ENCODE data around the gene HS2ST1. TPM values are rescaled to one million over a fixed set of nuclear protein-coding genes. Genes with fewer than 3 reads are reported as not detected.

HS2ST1 gene
- total RNA-seq, 1 donor from 2014 or later = 12.1 TPM

- H3K36me3 Mint-ChIP-seq (ENCODE audit: low read depth) = peaks cover 3% of the 10 kb centered on the region
- no peaks in the 10 kb centered on the region for H3K9me3 Mint-ChIP-seq
- no peaks in the 10 kb centered on the region for H3K4me1 Mint-ChIP-seq (ENCODE audit: low read depth)
- H3K27me3 Mint-ChIP-seq (ENCODE audit: insufficient read depth) = no peaks in the 10 kb centered on the region
- DNase-seq (ENCODE audit: low spot score) = no peak
- H3K4me3 Mint-ChIP-seq = no peak overlapping the region
- H3K27ac Mint-ChIP-seq = no peak overlapping the region
- intact Hi-C loops (cut with micrococcal nuclease) = no loop called here
Measured at GRCh38 chr1:87103074-87103473, 188.6 kb downstream of the HS2ST1 start.

DNA sequence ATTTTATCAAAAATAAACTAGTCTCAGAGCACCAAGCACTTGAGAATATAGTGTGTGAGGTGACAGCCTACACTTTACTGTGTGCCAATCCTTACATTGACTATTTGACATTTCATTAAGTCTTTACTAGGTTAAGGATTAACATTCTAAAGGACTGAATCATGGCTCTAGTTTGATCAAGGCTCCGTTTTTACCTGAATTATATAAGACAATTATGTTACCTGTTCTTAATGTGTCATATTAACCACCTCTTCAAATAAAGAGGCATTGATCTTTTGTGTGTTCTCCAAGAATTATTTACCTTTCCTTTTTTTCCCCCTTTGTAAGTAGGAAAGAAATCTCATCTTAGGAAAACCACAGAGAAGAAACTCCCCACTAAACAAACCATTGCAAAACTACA lies 189.7 kb downstream of the HS2ST1 start:
- Mint-ChIP-seq H3K9me3 (no peaks in the 10 kb centered on the region), H3K36me3 (ENCODE audit: low read depth) (peaks cover 3% of the 10 kb centered on the region), H3K4me3 (no peak overlapping the region), H3K27ac (no peak overlapping the region), H3K4me1 (ENCODE audit: low read depth) (no peaks in the 10 kb centered on the region), H3K27me3 (ENCODE audit: insufficient read depth) (no peaks in the 10 kb centered on the region)
- DNase-seq (ENCODE audit: low spot score) = no peak
- intact Hi-C loops (cut with micrococcal nuclease) = no loop called here

- H3K36me3 Mint-ChIP-seq (ENCODE audit: low read depth) = peaks cover 3% of the 10 kb centered on the region
- no peaks in the 10 kb centered on the region for H3K9me3 Mint-ChIP-seq
- no peak overlapping the region for H3K27ac Mint-ChIP-seq
- no peaks in the 10 kb centered on the region for H3K27me3 Mint-ChIP-seq (ENCODE audit: insufficient read depth)
- no peak for DNase-seq (ENCODE audit: low spot score)
- intact Hi-C loops (cut with micrococcal nuclease) = no loop called here
- no peaks in the 10 kb centered on the region for H3K4me1 Mint-ChIP-seq (ENCODE audit: low read depth)
- H3K4me3 Mint-ChIP-seq = no peak overlapping the region
Measured at GRCh38 chr1:87104945-87105344, 190.5 kb downstream of the HS2ST1 start.

GRCh38 chr1:87106144-87106543 lies 191.7 kb downstream of the HS2ST1 start:
- H3K27me3 Mint-ChIP-seq (ENCODE audit: insufficient read depth) = no peaks in the 10 kb centered on the region
- H3K9me3 Mint-ChIP-seq = no peaks in the 10 kb centered on the region
- H3K4me1 Mint-ChIP-seq (ENCODE audit: low read depth) = no peaks in the 10 kb centered on the region
- no peak overlapping the region for H3K4me3 Mint-ChIP-seq
- DNase-seq (ENCODE audit: low spot score) = no peak
- H3K27ac Mint-ChIP-seq = no peak overlapping the region
- H3K36me3 Mint-ChIP-seq (ENCODE audit: low read depth) = no peaks in the 10 kb centered on the region
- intact Hi-C loops (cut with micrococcal nuclease) = no loop called here

- Mint-ChIP-seq H3K36me3 (ENCODE audit: low read depth) (no peaks in the 10 kb centered on the region), H3K9me3 (no peaks in the 10 kb centered on the region), H3K27me3 (ENCODE audit: insufficient read depth) (no peaks in the 10 kb centered on the region), H3K4me1 (ENCODE audit: low read depth) (no peaks in the 10 kb centered on the region), H3K4me3 (no peak overlapping the region), H3K27ac (no peak overlapping the region)
- intact Hi-C loops (cut with micrococcal nuclease) = no loop called here
- DNase-seq (ENCODE audit: low spot score) = no peak
Measured at GRCh38 chr1:87106867-87107266, 192.4 kb downstream of the HS2ST1 start.

GRCh38 chr1:87108228-87108627 lies 193.8 kb downstream of the HS2ST1 start:
- intact Hi-C loops (cut with micrococcal nuclease) = no loop called here
- Mint-ChIP-seq H3K27me3 (ENCODE audit: insufficient read depth) (no peaks in the 10 kb centered on the region), H3K27ac (no peak overlapping the region), H3K9me3 (no peaks in the 10 kb centered on the region), H3K4me1 (ENCODE audit: low read depth) (no peaks in the 10 kb centered on the region), H3K4me3 (no peak overlapping the region), H3K36me3 (ENCODE audit: low read depth) (no peaks in the 10 kb centered on the region)
- DNase-seq (ENCODE audit: low spot score) = no peak

DNA sequence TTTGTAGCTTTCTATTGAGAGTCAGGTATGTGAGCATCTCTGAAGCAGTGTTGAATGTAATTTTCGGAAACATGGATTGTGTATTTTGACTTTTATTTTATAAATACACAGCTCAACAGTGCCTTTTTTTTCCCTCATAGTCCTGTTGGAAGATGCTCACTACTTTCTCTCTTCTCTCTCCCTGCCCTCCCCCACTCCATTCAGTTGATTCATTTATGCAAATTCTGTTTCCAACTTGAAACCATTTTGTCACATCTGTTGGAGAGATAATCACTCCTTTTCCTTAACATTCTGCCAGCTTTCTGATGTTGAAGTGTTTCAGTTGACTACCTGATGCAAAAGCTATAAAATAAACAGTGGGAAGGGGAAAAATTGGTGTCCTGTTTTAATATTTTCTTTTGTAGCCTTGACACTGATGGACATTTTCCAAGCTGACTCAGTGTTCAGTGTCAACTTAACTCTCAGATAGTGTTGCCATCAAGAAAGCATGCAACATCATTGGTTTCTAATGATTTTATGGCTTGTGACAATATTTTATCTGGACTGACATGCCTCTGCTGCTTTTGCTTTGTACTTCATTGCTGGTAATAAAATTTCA lies 194.5 kb downstream of the HS2ST1 start:
- no peak overlapping the region for H3K27ac Mint-ChIP-seq
- intact Hi-C loops (cut with micrococcal nuclease) = no loop called here

DNA sequence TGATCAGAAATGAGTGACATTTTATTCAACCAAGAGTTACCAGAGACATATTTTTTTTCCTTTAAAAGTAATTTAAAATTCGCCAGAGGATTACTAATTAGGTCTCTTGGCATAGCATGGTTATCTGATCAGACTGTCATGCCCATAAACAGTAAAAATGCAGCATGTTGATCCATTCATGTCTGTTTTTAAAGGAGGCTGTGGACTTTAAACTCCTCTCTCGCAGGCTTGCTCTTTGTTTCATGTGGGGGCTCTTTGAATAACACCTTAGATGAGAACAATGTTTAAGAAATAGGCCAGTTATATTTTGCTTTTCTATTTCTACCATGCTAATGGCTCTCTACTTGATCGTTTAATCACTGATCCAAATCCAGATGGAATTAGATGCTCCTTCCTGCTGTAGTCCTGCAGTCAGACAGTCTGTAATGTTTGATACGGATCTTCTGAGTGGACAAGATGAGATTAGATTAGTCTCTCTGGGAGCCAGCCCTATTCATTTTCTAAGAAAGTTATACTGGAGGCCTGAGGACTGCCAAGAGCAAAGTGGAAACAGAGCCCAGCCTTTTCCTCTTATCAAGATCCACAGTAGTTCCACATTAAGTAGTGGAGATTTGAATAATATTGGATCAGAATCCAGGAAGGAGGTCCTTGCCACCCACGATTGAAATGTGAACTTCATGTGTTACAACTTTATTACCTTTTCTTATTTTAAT lies 197.4 kb downstream of the HS2ST1 start:
- Mint-ChIP-seq H3K9me3 (no peaks in the 10 kb centered on the region), H3K36me3 (ENCODE audit: low read depth) (no peaks in the 10 kb centered on the region), H3K27me3 (ENCODE audit: insufficient read depth) (no peaks in the 10 kb centered on the region), H3K4me1 (ENCODE audit: low read depth) (no peaks in the 10 kb centered on the region), H3K27ac (no peak overlapping the region), H3K4me3 (no peak overlapping the region)
- intact Hi-C loops (cut with micrococcal nuclease) = no loop called here
- no peak for DNase-seq (ENCODE audit: low spot score)

More for the DNA sequence above, 194.5 kb downstream of the HS2ST1 start:
- Mint-ChIP-seq H3K4me3 (no peak overlapping the region), H3K27me3 (ENCODE audit: insufficient read depth) (no peaks in the 10 kb centered on the region), H3K4me1 (ENCODE audit: low read depth) (no peaks in the 10 kb centered on the region), H3K9me3 (no peaks in the 10 kb centered on the region), H3K36me3 (ENCODE audit: low read depth) (no peaks in the 10 kb centered on the region)
- no peak for DNase-seq (ENCODE audit: low spot score)

GRCh38 chr1:87113313-87113712 lies 198.9 kb downstream of the HS2ST1 start:
- intact Hi-C loops (cut with micrococcal nuclease) = no loop called here
- H3K36me3 Mint-ChIP-seq (ENCODE audit: low read depth) = no peaks in the 10 kb centered on the region

GRCh38 chr1:87115317-87115890 lies 201.0 kb downstream of the HS2ST1 start:
- Mint-ChIP-seq H3K27ac (no peak overlapping the region), H3K4me3 (no peak overlapping the region), H3K36me3 (ENCODE audit: low read depth) (no peaks in the 10 kb centered on the region), H3K9me3 (no peaks in the 10 kb centered on the region), H3K4me1 (ENCODE audit: low read depth) (peaks cover 5% of the 10 kb centered on the region), H3K27me3 (ENCODE audit: insufficient read depth) (no peaks in the 10 kb centered on the region)
- intact Hi-C loops (cut with micrococcal nuclease) = no loop called here
- no peak for DNase-seq (ENCODE audit: low spot score)

More at GRCh38 chr1:87113313-87113712, 198.9 kb downstream of the HS2ST1 start:
- no peak for DNase-seq (ENCODE audit: low spot score)
- no peaks in the 10 kb centered on the region for H3K4me1 Mint-ChIP-seq (ENCODE audit: low read depth)
- no peaks in the 10 kb centered on the region for H3K9me3 Mint-ChIP-seq
- no peak overlapping the region for H3K4me3 Mint-ChIP-seq
- H3K27ac Mint-ChIP-seq = no peak overlapping the region
- no peaks in the 10 kb centered on the region for H3K27me3 Mint-ChIP-seq (ENCODE audit: insufficient read depth)

DNA sequence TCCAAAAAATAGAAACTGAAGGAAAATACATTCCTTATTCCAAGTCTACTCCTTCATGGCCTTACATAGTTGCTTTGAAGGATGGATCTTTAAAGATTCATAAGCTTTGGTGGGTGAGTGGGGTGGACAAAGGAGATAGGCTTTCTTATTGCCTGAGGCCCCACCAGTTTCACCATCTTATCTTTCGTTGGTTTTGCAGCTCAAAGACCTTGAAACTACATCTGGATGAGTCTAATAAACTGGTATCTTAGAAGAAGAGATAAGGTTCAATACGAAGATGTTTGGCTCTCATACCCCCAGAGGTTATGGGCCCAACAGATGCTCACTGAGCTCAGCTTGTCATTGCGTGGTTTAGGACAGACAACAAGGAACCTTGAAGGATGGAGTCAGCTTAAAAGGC lies 201.5 kb downstream of the HS2ST1 start:
- no peaks in the 10 kb centered on the region for H3K9me3 Mint-ChIP-seq
- intact Hi-C loops (cut with micrococcal nuclease) = no loop called here
- no peak overlapping the region for H3K27ac Mint-ChIP-seq
- no peaks in the 10 kb centered on the region for H3K27me3 Mint-ChIP-seq (ENCODE audit: insufficient read depth)
- no peaks in the 10 kb centered on the region for H3K36me3 Mint-ChIP-seq (ENCODE audit: low read depth)
- H3K4me1 Mint-ChIP-seq (ENCODE audit: low read depth) = peaks cover 5% of the 10 kb centered on the region
- DNase-seq (ENCODE audit: low spot score) = no peak
- no peak overlapping the region for H3K4me3 Mint-ChIP-seq

DNA sequence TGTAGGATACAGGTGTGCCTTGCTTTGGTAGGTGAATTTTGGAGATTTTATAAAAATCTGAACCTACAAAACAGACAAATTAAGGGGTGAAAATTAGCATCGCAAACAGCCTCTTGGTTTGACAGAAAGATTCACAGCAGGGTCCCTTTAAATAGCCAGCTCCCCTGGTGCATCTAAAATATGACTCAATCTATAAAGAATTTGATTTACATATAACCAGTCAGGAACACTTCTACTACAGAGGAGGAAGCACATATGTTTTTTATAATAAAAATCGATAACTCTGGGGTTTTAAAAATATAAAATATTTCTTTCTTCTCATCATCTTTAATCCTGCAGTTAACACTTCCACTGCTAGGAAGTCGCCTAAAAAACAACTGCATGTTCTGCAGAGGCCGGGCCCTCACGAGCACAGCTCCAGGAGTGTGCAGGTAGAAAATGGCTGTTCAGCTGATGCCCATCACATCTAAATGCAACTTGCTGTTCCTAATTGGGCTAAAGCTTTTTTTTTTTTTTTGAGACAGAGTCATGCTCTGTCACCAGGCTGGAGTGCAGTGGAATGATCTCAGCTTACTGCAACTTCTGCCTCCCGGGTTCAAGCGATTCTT lies 203.4 kb downstream of the HS2ST1 start:
- intact Hi-C loops (cut with micrococcal nuclease) = no loop called here
- no peak overlapping the region for H3K27ac Mint-ChIP-seq
- H3K27me3 Mint-ChIP-seq (ENCODE audit: insufficient read depth) = no peaks in the 10 kb centered on the region
- no peak overlapping the region for H3K4me3 Mint-ChIP-seq
- H3K9me3 Mint-ChIP-seq = no peaks in the 10 kb centered on the region
- DNase-seq (ENCODE audit: low spot score) = no peak
- H3K36me3 Mint-ChIP-seq (ENCODE audit: low read depth) = no peaks in the 10 kb centered on the region
- H3K4me1 Mint-ChIP-seq (ENCODE audit: low read depth) = peaks cover 5% of the 10 kb centered on the region

DNA sequence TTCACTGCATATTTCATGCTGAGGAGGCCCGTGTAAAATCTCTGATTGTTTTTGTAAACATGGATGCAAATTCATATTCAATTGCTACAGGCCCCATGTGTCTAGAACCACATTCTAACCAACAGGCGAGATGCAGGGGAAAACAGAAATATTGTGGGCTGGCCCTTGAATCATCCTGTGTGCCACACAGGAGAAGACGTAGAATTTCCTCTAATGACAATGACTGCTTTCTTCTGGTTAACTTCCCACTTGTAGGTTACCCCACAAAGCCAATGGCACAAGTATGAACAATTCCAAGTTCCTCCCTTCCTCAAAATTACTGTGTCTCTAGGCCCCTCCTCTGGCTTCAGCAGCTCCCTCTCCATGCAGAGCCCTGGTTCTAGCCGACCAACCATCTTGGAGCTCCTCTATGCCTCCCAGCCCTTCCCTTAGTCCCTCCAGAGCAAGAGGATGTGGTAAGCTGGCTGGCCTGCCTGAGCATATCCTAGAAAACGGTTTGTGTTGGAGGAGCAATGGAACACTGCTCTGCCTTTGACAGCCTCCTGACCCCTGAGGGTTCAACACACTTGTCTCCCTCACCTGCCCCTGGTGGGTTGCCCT lies 205.2 kb downstream of the HS2ST1 start:
- intact Hi-C loops (cut with micrococcal nuclease) = no loop called here
- no peaks in the 10 kb centered on the region for H3K9me3 Mint-ChIP-seq
- DNase-seq (ENCODE audit: low spot score) = no peak

More for the DNA sequence above, 205.2 kb downstream of the HS2ST1 start:
- Mint-ChIP-seq H3K4me3 (no peak overlapping the region), H3K36me3 (ENCODE audit: low read depth) (no peaks in the 10 kb centered on the region), H3K27me3 (ENCODE audit: insufficient read depth) (no peaks in the 10 kb centered on the region), H3K27ac (no peak overlapping the region), H3K4me1 (ENCODE audit: low read depth) (peaks cover 5% of the 10 kb centered on the region)
